NCI-H1436 treated with DMSO at 0.1 percent for 48 hours (cell line): ENCODE results near the gene FFAR3.

Experiments used
- DNase-seq: peaks from one replicate; lab custom pipeline; 2025; lab: John Stamatoyannopoulos, UW

FFAR3 gene

DNA sequence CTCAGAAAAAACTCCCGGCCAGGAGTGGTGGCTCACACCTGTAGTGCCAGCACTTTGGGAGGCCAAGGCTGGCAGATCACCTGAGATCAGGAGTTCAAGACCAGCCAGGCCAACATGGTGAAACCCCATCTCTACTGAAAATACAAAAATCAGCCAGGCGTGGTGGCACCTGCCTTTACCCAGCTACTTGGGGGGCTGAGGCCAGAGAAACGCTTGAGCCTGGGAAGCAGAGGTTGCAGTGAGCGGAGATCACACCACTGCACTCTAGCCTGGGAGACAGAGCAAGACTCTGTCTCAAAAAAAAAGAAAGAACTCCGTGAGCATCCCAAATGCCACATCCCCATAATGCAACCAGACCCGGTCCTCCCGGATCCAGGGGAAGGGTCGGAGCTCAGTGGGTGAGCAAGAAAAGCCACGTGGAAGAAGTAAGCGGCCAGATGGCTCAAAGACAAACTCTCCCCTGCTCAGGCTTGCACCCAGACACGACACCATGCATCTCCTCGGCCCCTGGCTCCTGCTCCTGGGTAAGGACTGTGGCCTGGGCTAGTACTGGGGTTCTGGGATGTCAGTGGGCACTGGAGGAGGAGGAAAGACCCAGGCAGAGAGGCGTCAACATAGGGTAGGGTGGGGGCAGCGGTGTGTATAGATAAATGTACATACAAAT lies 26.6 kb upstream of the FFAR3 start:
- no peak for DNase-seq

DNA sequence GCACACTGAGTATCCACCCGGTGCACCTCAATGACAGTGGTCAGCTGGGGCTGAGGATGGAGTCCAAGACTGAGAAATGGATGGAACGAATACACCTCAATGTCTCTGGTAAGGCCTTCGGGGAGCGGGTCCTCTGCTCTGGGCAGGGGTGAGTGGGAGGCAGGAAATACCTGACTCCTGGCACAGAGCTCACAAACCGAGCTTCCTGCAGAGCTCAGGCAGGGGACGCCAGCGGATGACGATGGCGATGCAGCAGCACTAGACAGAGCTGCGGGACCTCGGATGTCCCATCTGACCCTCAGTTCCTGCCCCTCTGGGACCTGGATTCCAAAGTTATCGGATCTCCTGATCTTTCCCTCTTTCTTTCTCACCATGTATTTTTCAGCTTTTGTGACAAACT lies 25.4 kb upstream of the FFAR3 start:
- DNase-seq: no peak

DNA sequence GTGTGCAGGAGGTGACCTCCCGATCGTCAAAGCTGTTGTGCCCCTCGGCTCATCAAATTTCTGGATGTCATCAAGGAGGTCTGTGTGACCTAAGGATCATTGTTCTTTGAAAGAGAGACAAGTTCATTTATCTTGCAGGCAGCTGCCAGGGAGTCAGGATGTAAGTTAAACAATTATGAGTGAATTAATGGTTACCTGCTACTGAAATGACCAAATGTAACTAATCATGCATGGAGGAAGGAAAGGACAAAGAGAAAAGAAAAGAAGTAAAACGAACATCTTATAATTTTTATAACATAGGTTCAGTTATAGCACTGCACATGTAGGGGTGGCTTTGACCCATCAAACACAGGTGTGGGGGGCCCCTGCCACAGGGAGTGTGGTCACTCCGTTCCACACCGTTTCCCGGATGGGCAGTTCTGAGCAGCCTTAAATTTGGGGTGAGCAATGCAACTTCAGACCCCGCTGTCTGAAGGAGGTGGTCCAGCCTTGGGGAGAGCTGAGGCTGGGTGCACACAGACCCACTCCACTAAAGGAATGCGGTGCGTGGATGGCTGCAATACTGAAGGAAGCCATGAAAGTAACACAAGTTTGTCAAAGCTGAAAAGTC lies 24.0 kb upstream of the FFAR3 start:
- DNase-seq: no peak

DNA sequence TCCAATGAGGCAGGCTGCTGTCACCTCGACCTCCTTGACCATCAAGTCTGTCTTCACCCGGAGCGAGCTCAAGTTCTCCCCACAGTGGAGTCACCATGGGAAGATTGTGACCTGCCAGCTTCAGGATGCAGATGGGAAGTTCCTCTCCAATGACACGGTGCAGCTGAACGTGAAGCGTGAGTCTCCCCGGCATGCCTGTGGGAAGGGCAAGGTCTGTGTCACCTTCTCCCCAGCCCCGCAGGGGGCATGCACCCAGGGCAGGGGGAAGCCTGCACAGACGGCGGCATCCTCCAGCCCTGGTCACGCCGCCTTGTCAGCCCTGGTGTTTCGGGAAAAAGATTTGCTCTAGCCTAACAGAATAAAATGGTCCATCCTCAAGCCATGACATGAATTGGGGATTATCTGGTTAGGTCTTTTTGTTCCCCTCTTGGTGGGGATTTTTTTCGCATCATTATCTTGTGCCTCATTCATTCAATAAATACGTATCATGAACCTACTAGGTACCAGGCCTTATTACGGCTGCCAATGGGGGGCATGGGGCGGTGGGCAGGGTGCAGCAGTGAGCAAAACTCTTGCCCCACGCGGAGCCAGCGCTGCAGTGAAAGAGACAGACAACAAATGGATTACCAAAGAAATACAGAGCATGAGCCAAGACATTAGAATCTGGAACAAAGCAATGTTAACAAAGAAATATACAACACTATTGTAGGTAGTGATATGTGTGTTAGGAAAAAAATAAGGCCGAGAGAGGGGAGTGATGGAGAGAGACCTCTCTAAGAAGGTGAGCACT lies 21.9 kb upstream of the FFAR3 start:
- no peak for DNase-seq

DNA sequence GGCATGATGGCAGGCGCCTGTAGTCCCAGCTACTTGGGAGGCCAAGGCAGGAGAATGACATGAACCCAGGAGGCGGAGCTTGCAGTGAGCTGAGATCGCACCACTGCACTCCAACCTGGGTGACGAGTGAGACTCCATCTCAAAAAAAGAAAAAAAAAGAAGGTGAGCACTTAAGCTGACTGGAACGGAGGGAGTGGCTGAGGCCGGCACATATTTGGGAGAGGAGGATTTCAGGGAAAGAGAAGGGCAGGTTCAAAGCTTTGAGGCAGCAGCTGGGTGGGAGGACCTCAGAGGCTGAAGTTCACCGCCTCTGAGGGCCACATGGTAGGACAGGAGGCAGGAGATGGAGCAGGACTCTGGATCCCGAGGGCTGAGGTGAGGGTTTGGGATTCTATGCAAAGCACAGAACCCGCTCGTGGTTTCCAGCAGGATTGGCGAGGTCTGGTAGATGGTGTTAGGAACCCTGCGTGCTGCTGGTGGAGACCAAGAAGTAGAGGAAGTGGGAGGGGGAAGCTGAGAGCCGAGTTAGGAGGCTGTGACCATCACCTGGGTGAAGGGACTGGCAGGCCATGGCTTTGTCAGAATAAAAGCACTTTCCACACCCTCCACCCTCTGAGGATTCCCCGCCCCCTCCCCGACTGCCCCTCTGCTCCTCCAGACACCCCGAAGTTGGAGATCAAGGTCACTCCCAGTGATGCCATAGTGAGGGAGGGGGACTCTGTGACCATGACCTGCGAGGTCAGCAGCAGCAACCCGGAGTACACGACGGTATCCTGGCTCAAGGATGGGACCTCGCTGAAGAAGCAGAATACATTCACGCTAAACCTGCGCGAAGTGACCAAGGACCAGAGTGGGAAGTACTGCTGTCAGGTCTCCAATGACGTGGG lies 20.9 kb upstream of the FFAR3 start:
- DNase-seq: no peak

DNA sequence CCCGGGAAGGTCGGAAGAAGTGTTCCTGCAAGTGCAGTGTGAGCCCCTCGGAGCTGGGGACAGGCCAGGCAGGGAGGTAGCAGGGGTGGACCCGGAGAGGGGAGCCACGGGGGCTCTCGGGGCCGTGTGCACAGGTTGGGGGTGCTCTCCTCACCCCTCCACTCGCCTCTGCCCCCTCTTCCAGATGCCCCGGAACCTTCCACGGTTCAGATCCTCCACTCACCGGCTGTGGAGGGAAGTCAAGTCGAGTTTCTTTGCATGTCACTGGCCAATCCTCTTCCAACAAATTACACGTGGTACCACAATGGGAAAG lies 20.3 kb upstream of the FFAR3 start:
- DNase-seq: no peak

DNA sequence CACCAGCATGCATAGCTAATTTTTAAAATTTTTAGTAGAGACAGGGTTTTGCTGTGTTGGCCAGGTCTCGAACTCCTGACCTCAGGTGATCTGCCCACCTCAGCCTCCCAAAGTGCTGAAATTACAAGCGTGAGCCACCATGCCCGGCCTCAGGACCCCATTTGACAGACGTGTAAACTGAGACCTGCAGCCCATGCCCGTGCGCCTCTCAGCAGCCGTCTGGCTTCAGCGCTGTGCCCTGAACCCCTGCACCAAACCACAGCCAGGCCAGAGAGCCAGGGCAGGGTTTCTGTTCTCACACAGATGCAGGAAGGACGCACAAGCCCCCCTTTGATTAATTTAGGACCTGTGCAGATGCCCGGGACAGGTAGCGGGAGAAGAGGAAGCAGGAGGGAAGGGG lies 17.8 kb upstream of the FFAR3 start:
- no peak for DNase-seq

DNA sequence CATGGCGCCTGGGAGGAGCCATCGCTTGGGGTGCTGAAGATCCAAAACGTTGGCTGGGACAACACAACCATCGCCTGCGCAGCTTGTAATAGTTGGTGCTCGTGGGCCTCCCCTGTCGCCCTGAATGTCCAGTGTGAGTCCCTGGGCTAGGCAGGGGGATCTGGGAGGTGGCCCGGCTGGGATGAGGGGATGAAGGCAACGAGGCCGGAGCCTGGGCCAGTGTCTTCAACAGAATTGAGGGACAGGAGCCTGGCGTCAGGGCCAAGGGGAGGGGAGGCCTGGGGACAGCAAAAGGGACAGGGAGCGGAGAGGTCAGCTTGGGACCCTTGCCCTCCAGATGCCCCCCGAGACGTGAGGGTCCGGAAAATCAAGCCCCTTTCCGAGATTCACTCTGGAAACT lies 17.3 kb upstream of the FFAR3 start:
- no peak for DNase-seq

DNA sequence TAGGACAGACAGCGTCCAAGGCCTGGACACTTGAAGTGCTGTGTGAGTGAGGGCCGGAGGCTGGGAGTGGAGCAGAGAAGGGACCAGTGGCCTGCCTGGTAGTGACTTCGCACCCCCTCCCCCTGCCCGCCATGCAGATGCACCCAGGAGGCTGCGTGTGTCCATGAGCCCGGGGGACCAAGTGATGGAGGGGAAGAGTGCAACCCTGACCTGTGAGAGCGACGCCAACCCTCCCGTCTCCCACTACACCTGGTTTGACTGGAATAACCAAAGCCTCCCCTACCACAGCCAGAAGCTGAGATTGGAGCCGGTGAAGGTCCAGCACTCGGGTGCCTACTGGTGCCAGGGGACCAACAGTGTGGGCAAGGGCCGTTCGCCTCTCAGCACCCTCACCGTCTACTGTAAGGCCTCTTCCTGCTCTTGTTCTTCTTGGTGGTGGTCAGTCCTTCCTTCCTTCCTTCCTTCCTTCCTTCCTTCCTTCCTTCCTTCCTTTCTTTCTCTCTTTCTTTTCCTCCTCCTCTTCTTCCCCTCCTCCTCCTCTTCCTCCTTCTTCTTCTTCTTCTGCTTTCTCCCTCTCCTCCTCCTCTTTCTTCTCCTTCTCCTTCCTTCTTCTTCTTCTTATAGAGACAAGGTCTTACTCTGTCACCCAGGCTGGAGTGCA lies 16.6 kb upstream of the FFAR3 start:
- no peak for DNase-seq

DNA sequence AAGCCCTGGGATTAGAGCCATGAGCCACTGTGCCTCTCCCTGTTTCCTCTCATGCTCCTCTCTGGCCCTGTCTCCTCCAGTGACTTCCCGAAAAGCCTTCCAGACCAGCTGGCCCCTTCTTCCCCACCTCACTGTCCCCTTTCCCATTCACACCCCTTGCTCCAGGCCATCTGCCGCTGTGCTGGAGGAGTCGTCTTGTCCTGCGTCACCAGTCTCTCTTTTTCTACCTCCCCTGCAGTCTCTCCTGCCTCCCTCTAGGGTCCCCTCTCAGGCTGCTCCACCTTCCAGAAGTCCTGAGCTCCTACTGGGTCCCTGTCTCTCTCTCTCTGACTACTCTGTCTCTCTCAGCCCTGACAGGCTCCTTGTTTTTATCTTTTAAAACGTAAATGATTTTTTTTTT lies 15.8 kb upstream of the FFAR3 start:
- no peak for DNase-seq

DNA sequence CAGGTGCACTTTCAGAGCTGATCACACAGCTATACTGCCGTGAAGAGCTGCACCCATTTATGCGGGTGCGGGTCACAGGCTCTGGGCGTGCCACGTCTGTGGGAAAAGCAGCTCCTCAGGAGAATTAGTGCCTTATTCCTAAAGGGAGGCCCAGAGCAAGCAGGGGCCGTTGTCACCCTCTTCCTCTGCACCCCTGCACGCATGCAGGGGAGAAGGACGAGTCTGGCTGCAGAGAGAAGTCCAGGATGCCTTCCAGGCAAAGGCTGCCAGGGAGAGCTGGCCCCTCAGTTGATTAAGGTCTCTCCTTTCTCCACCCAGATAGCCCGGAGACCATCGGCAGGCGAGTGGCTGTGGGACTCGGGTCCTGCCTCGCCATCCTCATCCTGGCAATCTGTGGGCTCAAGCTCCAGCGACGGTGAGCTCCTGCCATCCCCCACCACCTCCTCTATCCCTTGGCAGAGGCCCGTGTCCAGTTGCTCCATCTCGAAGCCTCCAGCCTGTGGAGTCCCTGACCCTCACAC lies 13.7 kb upstream of the FFAR3 start:
- no peak for DNase-seq

DNA sequence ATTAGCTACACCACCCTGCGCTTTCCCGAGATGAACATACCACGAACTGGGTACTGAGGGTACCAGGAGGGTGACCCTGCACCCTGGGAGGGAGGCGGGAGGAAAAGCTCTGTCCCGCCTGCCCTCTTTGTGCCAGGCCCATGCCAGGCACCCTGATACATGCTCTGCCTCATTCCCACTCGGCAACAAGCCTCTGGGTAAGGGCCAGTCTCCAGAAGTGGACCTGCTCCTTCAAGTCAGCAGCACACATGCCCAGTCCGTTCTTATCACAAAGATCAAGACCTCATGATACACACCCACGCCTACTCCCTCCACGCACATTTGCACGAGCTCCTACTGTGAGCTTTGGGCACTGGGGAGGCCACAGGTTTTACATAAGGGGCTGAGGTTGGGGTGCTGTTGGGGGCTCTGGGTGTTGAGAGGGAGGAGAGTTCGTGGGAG lies 12.6 kb upstream of the FFAR3 start:
- DNase-seq: no peak

DNA sequence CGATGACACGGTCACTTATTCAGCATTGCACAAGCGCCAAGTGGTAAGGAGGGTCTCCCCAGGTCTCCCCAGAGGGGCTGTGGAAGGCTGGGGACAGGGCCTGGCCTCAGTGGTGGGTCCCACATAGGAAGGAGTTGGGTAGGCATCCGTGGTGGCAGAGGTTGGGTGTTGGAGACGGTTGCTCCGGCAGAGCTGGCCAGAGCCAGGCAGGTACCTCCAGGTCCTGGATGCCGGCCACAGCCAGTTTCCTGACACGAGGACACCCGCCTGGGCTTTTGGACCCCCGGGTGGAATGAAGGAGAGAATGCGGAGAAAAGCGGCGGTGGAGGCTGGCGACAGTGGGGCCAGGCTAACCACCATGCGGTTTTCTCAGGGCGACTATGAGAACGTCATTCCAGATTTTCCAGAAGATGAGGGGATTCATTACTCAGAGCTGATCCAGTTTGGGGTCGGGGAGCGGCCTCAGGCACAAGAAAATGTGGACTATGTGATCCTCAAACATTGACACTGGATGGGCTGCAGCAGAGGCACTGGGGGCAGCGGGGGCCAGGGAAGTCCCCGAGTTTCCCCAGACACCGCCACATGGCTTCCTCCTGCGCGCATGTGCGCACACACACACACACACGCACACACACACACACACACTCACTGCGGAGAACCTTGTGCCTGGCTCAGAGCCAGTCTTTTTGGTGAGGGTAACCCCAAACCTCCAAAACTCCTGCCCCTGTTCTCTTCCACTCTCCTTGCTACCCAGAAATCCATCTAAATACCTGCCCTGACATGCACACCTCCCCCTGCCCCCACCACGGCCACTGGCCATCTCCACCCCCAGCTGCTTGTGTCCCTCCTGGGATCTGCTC lies 11.8 kb upstream of the FFAR3 start:
- no peak for DNase-seq

DNA sequence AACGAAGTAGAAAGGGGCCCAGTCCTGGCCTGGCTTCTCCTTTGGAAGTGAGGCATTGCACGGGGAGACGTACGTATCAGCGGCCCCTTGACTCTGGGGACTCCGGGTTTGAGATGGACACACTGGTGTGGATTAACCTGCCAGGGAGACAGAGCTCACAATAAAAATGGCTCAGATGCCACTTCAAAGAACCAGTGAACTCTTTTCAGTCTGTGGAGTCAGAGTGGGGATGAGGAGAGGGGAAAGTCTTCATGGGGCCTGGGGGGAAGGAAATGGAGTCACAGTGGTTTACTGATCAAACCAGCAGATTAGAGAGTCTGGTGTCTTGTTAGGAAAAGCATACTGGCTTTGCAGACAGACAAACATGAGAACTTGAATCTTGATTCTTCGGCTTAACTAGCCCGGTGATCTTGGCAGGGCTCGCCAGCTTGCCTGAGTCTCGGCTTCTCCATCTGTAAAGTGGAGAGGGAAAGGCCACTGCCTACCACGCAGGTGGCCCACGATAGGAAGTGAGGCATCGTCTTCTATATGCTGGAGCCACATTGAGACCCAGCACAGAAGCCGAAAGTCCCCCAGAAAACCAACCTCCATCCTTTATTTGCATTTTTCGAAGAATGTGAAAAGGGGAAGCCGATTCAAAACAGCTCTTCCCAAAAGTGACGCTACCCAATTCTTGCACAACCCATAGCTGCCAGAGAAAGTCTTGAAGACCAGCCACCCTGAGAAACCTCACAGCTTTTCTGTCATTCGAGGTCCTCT lies 10.9 kb upstream of the FFAR3 start, which contains the start of gene FFAR1:
TSS of gene FFAR1 (plus strand) at position 732 of the 759 bp plus-strand sequence. CDS start 3,650 bp downstream, outside the sequence.
- no peak for DNase-seq

DNA sequence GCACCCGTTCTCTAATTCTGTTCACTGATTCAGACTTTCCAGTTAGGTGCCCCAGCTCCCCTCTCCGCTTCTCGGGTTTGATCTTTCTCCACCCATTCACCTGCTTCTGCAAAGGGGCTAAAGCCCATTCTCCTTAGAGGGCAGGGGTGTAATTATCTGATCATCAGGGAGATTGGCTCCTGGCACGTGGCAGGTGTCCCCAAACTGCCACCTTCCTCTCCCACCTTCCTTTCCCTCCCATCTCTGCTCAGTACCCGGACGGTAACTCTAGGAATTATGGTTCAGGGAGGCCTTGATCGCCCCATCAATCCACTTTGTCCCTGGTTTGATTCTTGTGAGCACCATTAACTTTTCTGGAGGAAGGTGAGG lies 10.3 kb upstream of the FFAR3 start:
- no peak for DNase-seq

DNA sequence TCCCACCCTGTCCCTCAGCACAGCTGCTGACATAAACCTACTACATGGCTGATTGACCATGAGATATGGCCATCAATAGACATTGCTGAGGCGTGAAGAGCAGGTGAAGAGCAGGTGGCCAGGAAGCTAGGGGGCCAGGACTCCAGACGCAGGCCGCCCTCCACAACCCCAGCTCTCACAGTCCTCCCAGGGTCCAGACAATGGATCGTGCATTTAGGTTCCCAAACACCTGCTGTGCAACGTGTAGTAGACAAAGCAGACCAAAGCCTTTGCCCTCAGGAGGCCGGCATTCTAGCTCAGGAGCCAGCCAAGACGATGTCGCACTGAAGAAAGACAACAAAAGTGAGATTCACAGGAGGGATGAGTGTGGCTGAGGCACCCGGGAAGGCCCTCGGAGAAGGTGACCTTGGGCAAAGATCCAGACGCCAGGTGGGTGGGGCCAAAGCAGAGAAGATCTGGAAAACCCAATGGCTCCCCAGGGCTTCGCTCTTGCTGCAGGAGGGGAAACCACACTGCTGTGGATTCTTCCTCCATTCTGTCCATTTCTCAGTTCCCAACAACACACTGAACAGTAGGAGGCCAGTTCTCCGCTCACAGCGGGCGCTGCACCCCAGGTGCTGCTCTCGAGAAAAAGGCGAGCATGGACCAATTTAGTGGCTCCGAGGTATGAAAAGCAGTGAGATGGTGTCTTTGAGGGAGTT lies 9.2 kb upstream of the FFAR3 start:
- no peak for DNase-seq

DNA sequence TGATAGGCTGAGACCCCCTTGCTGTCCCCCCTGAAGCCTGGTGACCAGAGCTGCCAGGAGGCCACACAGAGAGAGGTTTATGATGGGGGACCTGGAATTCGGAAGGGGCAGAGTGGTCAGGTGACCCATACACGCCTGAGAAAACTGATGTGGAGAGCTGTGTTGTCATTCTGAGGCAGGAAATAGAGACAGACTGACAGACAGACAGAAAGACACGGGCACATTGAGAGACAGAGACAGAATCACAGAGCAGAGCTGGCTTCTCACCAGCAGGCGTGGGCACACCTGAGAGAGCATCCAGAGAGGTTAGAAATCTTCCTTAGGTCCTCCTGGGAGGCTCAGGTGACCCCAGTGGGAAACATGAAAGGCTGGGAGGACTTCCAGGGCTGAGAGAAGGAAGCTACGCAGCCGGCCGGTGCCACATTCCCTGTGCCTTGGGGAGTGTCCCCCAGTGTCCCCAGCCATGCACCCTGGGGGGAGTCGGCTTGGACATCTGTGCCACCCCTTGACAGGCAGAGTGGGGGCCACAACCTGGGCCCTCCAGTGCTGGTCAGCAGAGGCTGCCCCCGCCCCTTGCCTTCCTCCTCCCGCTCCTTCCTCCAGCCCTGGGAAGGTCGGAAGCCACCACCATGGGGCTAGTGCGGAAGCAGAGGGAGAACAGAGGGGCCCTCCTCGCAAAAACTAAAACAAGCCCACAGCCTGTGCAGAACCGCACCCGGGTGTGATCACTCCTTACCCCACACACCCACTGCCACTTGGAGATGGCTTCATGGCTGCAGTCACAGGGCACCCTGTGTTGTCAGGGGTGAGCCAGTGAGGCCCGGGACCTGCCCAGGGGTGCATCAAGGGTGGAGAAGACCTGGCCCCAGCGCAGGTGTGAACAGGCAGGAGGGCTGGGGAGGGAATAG lies 8.4 kb upstream of the FFAR3 start:
- DNase-seq: no peak

DNA sequence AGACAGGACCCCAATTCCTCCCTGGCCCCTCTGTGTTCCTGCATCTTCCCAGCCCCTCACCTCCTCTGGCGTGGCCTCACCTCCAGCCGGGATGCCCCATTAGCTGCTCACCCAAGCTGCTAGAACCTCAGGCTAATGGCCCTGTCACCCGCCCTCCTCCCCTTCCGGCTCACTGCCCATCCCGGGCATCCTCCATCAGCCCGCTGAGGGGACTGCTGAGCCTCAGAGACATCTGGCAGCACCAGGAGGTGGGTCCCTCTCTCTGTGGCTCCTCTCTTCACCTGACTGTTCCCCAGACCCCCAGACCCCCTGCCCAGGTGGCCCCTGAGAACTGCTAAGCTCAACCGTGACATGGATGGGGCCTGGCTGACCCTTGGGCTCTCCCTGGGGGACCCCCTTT lies 7.7 kb upstream of the FFAR3 start:
- no peak for DNase-seq
